Loucy (cell line): ENCODE data around the gene LDHAL6B.

ENCODE experiments used
- H2AFZ ChIP-seq: fragments of 200-600 bp; sonication (generic); 2 replicates; pipeline ENCODE4 v1.6.0; 2016; ENCODE audit warnings: antibody characterized with exemption, mild to moderate bottlenecking, low read length, moderate library complexity
- H3F3A ChIP-seq: fragments of 200-600 bp; 2 replicates; pipeline ENCODE4 v1.6.0; 2016; ENCODE audit warnings: antibody characterized with exemption, low read depth, mild to moderate bottlenecking
- H3K27me3 ChIP-seq: fragments of 200-600 bp; sonication (generic); 2 replicates; pipeline ENCODE4 v1.6.1; 2014; ENCODE audit warnings: low read length, mild to moderate bottlenecking; ENCODE audit not compliant: insufficient read depth, poor library complexity, severe bottlenecking
- H3K36me3 ChIP-seq: fragments of 200-600 bp; sonication (generic); 2 replicates; pipeline ENCODE4 v1.6.1; 2016; ENCODE audit warnings: low read length; ENCODE audit not compliant: insufficient read depth
- H3K4me1 ChIP-seq: fragments of 200-600 bp; sonication (generic); 2 replicates; pipeline ENCODE4 v1.5.1; 2014; ENCODE audit warnings: low read length, mild to moderate bottlenecking; ENCODE audit not compliant: insufficient read depth, poor library complexity, severe bottlenecking
- H3K4me2 ChIP-seq: fragments of 200-600 bp; sonication (generic); 2 replicates; pipeline ENCODE4 v1.6.0; 2014; ENCODE audit warnings: antibody characterized with exemption, low read length, low read depth, mild to moderate bottlenecking; ENCODE audit not compliant: poor library complexity, severe bottlenecking
- H3K4me3 ChIP-seq: fragments of 200-600 bp; sonication (generic); 2 replicates; pipeline ENCODE4 v1.5.1; 2014; ENCODE audit warnings: low read length, mild to moderate bottlenecking, mixed read lengths; ENCODE audit not compliant: poor library complexity, severe bottlenecking
- H3K79me2 ChIP-seq: fragments of 200-600 bp; sonication (generic); 2 replicates; pipeline ENCODE4 v1.6.1; 2014; ENCODE audit warnings: low read length; ENCODE audit not compliant: insufficient read depth
- H3K9ac ChIP-seq: fragments of 200-600 bp; sonication (generic); 2 replicates; pipeline ENCODE4 v1.6.0; 2014; ENCODE audit warnings: mild to moderate bottlenecking, low read depth, low read length, moderate library complexity; ENCODE audit not compliant: poor library complexity, severe bottlenecking
- H3K9me2 ChIP-seq: fragments of 200-600 bp; sonication (generic); replicated peaks from 2 replicates; pipeline ENCODE4 v1.6.1; 2016; ENCODE audit warnings: low read depth, low read length, mixed read lengths
- H3K9me3 ChIP-seq: fragments of 200-600 bp; sonication (generic); 2 replicates; pipeline ENCODE4 v1.6.1; 2014; ENCODE audit warnings: mild to moderate bottlenecking, antibody characterized with exemption, low read length, low read depth; ENCODE audit not compliant: insufficient read depth
- H4K20me1 ChIP-seq: fragments of 200-600 bp; sonication (generic); 2 replicates; pipeline ENCODE4 v1.6.0; 2014; ENCODE audit warnings: antibody characterized with exemption, low read length, mild to moderate bottlenecking; ENCODE audit not compliant: insufficient read depth, poor library complexity, severe bottlenecking
- CTCF ChIP-seq: fragments of 200-600 bp; sonication (generic); conservative IDR thresholded peaks from 2 replicates; pipeline ENCODE4 v1.5.1; 2014; ENCODE audit warnings: mild to moderate bottlenecking, antibody characterized with exemption, low read length
- EZH2phosphoT487 ChIP-seq: fragments of 200-600 bp; IDR thresholded peaks from 2 replicates; pipeline ENCODE4 v1.6.1; 2018; ENCODE audit warnings: antibody characterized with exemption, mild to moderate bottlenecking, moderate library complexity, borderline replicate concordance

Gene LDHAL6B

GRCh38 chr15:59168536-59168935 lies 38.1 kb upstream of the LDHAL6B start:
- Histone ChIP-seq H3F3A (no peaks in the 10 kb centered on the region), H3K4me1 (peaks cover 31% of the 10 kb centered on the region), H2AFZ (no peak overlapping the region), H3K9me2 (no peaks in the 10 kb centered on the region), H3K9me3 (no peaks in the 10 kb centered on the region), H3K36me3 (no peaks in the 10 kb centered on the region), H3K4me2 (peak overlapping the region; percentile 32), H3K4me3 (no peak overlapping the region), H3K9ac (no peak overlapping the region), H3K79me2 (no peaks in the 10 kb centered on the region), H3K27me3 (no peaks in the 10 kb centered on the region), H4K20me1 (no peaks in the 10 kb centered on the region)
- TF ChIP-seq EZH2phosphoT487 = no peak

- no peak for TF ChIP-seq EZH2phosphoT487
- no peak for TF ChIP-seq CTCF
Observed at GRCh38 chr15:59169251-59169708, 37.4 kb upstream of the LDHAL6B start.

GRCh38 chr15:59170295-59171066 lies 36.2 kb upstream of the LDHAL6B start:
- H3K4me1 ChIP-seq = peaks cover 30% of the 10 kb centered on the region
- no peak for TF ChIP-seq EZH2phosphoT487

More at GRCh38 chr15:59169251-59169708, 37.4 kb upstream of the LDHAL6B start:
- no peaks in the 10 kb centered on the region for H3K27me3 ChIP-seq
- H4K20me1 ChIP-seq = no peaks in the 10 kb centered on the region
- H3K4me3 ChIP-seq = no peak overlapping the region
- H3K4me1 ChIP-seq = peaks cover 31% of the 10 kb centered on the region
- no peak overlapping the region for H3K9ac ChIP-seq
- no peak overlapping the region for H3K4me2 ChIP-seq
- no peaks in the 10 kb centered on the region for H3K36me3 ChIP-seq
- no peak overlapping the region for H2AFZ ChIP-seq
- no peaks in the 10 kb centered on the region for H3K9me3 ChIP-seq
- no peaks in the 10 kb centered on the region for H3F3A ChIP-seq
- H3K79me2 ChIP-seq = no peaks in the 10 kb centered on the region
- no peaks in the 10 kb centered on the region for H3K9me2 ChIP-seq

GRCh38 chr15:59171067-59171397 lies 35.6 kb upstream of the LDHAL6B start:
- H3K4me2 ChIP-seq = no peak overlapping the region
- no peaks in the 10 kb centered on the region for H3K27me3 ChIP-seq
- TF ChIP-seq EZH2phosphoT487 = no peak
- no peak for TF ChIP-seq CTCF
- no peaks in the 10 kb centered on the region for H3K36me3 ChIP-seq
- no peaks in the 10 kb centered on the region for H3F3A ChIP-seq
- no peaks in the 10 kb centered on the region for H3K79me2 ChIP-seq
- H3K4me1 ChIP-seq = peaks cover 27% of the 10 kb centered on the region
- H3K9me3 ChIP-seq = no peaks in the 10 kb centered on the region
- no peak overlapping the region for H2AFZ ChIP-seq
- H3K9ac ChIP-seq = no peak overlapping the region
- no peaks in the 10 kb centered on the region for H4K20me1 ChIP-seq
- no peak overlapping the region for H3K4me3 ChIP-seq
- H3K9me2 ChIP-seq = no peaks in the 10 kb centered on the region

More at GRCh38 chr15:59170295-59171066, 36.2 kb upstream of the LDHAL6B start:
- Histone ChIP-seq H2AFZ (no peak overlapping the region), H3K79me2 (no peaks in the 10 kb centered on the region), H4K20me1 (no peaks in the 10 kb centered on the region), H3K36me3 (no peaks in the 10 kb centered on the region), H3K4me2 (no peak overlapping the region), H3K9me3 (no peaks in the 10 kb centered on the region), H3K9me2 (no peaks in the 10 kb centered on the region), H3K4me3 (no peak overlapping the region), H3K27me3 (no peaks in the 10 kb centered on the region), H3K9ac (no peak overlapping the region), H3F3A (no peaks in the 10 kb centered on the region)
